ENCODE data around the gene MECP2.

The MECP2 gene

GRCh38 chrX:154116426-154117211 lies 19.1 kb upstream of the MECP2 start:
- TF ChIP-seq SPI1 (IDR thresholded peaks at IDR 0.05; ENCODE audit: low read depth, low read length), result no peak
- FAIRE-seq (no peak), DNase-seq (ENCODE audit: insufficient read length, low spot score) (no peak)

DNA sequence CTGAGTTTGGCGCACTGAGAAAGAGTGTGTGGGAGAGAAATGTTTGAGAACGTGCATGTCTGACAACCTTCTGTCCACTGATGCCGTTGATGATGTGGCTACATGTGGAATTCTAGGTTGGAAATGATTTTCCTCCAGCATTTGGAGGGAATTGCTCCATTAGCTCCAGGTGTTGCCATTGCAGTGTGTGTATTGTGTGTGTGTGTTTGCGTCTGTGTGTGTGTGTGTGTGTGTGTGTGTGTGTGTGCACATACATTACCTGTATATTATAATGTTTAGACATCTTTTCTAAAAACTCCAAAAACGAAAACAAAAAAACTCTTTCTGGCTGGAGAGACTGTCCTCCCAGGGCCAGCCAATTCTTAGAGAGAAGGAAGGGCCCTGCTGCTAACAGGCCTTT lies 18.2 kb upstream of the MECP2 start:
- DNase-seq (ENCODE audit: insufficient read length, low spot score) (no peak), FAIRE-seq (no peak)
- TF ChIP-seq TAF1 (IDR thresholded peaks at IDR 0.05; ENCODE audit: low read depth, low read length) (no peak), POU2F2 (IDR thresholded peaks at IDR 0.05; ENCODE audit: low read depth, low read length) (no peak)

DNA sequence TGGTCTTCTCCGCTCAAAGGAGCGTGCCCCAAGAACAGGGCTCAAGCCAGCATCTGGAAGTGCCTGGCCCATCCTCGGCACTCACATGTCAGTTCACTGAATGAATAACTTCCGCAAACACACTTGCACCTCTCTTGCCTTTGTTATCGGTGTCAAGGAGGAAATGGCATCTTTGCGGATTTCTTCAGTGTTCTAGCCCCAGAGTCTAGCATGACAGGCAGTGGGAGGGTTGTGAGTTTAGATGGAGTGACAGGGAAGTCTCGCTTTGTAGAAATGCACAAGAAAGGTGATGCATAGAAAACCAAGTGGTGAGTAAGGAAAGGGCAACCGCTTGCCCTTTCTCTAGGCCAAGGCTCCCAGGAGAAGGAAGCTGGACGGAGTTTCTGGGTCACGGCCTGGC lies 17.6 kb upstream of the MECP2 start:
- TF ChIP-seq POLR2A (IDR thresholded peaks at IDR 0.05; ENCODE audit: low read depth, low read length), result no peak
- TF ChIP-seq PAX5 (IDR thresholded peaks at IDR 0.05; ENCODE audit: insufficient read depth, low read length, severe bottlenecking), result no peak
- TF ChIP-seq TAF1 (IDR thresholded peaks at IDR 0.05; ENCODE audit: low read depth, low read length), result no peak
- TF ChIP-seq POU2F2 (IDR thresholded peaks at IDR 0.05; ENCODE audit: low read depth, low read length), result no peak
- TF ChIP-seq SPI1 (IDR thresholded peaks at IDR 0.05; ENCODE audit: low read depth, low read length), result no peak
- TF ChIP-seq POLR2AphosphoS5 (IDR thresholded peaks at IDR 0.05; ENCODE audit: low read depth, low read length), result no peak
- FAIRE-seq, result no peak
- DNase-seq (ENCODE audit: insufficient read length, low spot score), result no peak

- no peak for TF ChIP-seq SPI1 (IDR thresholded peaks at IDR 0.05; ENCODE audit: low read depth, low read length)
- no peak for TF ChIP-seq POLR2A (IDR thresholded peaks at IDR 0.05; ENCODE audit: low read depth, low read length)
- no peak for TF ChIP-seq POLR2AphosphoS5 (IDR thresholded peaks at IDR 0.05; ENCODE audit: low read depth, low read length)
- no peak for TF ChIP-seq TAF1 (IDR thresholded peaks at IDR 0.05; ENCODE audit: low read depth, low read length)
- no peak for TF ChIP-seq POU2F2 (IDR thresholded peaks at IDR 0.05; ENCODE audit: low read depth, low read length)
- no peak for TF ChIP-seq PAX5 (IDR thresholded peaks at IDR 0.05; ENCODE audit: insufficient read depth, low read length, severe bottlenecking)
- FAIRE-seq, result no peak
- no peak for DNase-seq (ENCODE audit: insufficient read length, low spot score)
Measured at GRCh38 chrX:154114652-154115051, 17.1 kb upstream of the MECP2 start.

DNA sequence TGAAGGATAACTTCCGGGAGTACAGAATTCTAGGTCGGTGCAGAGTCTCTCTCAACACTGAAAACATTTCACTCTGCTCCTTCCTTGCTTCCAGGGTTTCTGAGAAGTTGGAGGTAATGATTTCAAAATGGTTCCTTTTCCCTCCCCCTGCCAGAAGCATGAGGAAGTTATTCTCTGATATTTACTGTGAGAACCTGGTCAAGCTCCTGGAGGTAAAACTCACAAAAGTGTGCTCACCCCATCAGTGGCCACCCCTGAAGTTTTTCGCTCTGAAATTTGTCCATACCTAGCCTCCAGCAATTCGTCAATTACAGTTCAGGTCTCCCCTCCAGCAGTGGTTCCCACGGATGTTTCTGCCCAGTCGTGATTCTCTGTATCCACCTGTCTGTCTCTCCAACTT lies 16.2 kb upstream of the MECP2 start:
- DNase-seq (ENCODE audit: insufficient read length, low spot score) (no peak), FAIRE-seq (no peak)
- TF ChIP-seq POLR2AphosphoS5 (IDR thresholded peaks at IDR 0.05; ENCODE audit: low read depth, low read length), result no peak
- TF ChIP-seq TAF1 (IDR thresholded peaks at IDR 0.05; ENCODE audit: low read depth, low read length), result no peak
- TF ChIP-seq POU2F2 (IDR thresholded peaks at IDR 0.05; ENCODE audit: low read depth, low read length), result no peak
- TF ChIP-seq POLR2A (IDR thresholded peaks at IDR 0.05; ENCODE audit: low read depth, low read length), result no peak
- no peak for TF ChIP-seq PAX5 (IDR thresholded peaks at IDR 0.05; ENCODE audit: insufficient read depth, low read length, severe bottlenecking)
- TF ChIP-seq SPI1 (IDR thresholded peaks at IDR 0.05; ENCODE audit: low read depth, low read length), result no peak

DNA sequence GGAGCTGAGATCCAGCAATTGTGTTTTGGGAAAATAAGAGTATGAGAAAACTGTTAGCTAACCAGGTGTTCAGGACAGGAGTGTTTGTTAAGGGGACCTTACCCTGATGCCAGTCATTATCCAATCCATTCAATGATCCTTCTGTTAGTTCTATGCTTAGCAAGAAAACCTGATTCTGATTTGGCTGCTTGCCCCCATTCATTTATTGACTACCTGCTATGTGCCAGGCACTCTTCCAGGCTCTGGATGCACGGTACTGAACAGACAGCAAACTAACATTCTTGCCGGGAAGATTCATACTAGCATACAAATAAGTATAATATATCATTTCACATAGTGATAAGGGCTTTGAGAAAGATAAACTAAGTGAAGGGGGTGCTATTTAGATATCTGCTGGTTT lies 1.0 kb upstream of the MECP2 start:
- DNase-seq (ENCODE audit: insufficient read length, low spot score) (no peak), FAIRE-seq (no peak)
- TF ChIP-seq TAF1 (IDR thresholded peaks at IDR 0.05; ENCODE audit: low read depth, low read length) (no peak), POLR2A (IDR thresholded peaks at IDR 0.05; ENCODE audit: low read depth, low read length) (no peak), POU2F2 (IDR thresholded peaks at IDR 0.05; ENCODE audit: low read depth, low read length) (no peak), SPI1 (IDR thresholded peaks at IDR 0.05; ENCODE audit: low read depth, low read length) (no peak), PAX5 (IDR thresholded peaks at IDR 0.05; ENCODE audit: insufficient read depth, low read length, severe bottlenecking) (no peak), POLR2AphosphoS5 (IDR thresholded peaks at IDR 0.05; ENCODE audit: low read depth, low read length) (no peak)

GRCh38 chrX:154097003-154097588 lies 421 bp downstream of the MECP2 start:
- peak; percentile 35 for FAIRE-seq
- DNase-seq (ENCODE audit: insufficient read length, low spot score), result peak; percentile 46

GRCh38 chrX:154096140-154097002 lies 1.1 kb downstream of the MECP2 start:
- DNase-seq (ENCODE audit: insufficient read length, low spot score) (no peak), FAIRE-seq (peak; percentile 50)
- TF ChIP-seq POU2F2 (IDR thresholded peaks at IDR 0.05; ENCODE audit: low read depth, low read length), result no peak
- no peak for TF ChIP-seq POLR2A (IDR thresholded peaks at IDR 0.05; ENCODE audit: low read depth, low read length)
- TF ChIP-seq TAF1 (IDR thresholded peaks at IDR 0.05; ENCODE audit: low read depth, low read length), result no peak
- TF ChIP-seq SPI1 (IDR thresholded peaks at IDR 0.05; ENCODE audit: low read depth, low read length), result no peak

More at GRCh38 chrX:154097003-154097588, 421 bp downstream of the MECP2 start:
- TF ChIP-seq POLR2AphosphoS5 (IDR thresholded peaks at IDR 0.05; ENCODE audit: low read depth, low read length), result no peak
- no peak for TF ChIP-seq TAF1 (IDR thresholded peaks at IDR 0.05; ENCODE audit: low read depth, low read length)
- TF ChIP-seq POU2F2 (IDR thresholded peaks at IDR 0.05; ENCODE audit: low read depth, low read length), result no peak
- no peak for TF ChIP-seq POLR2A (IDR thresholded peaks at IDR 0.05; ENCODE audit: low read depth, low read length)
- no peak for TF ChIP-seq PAX5 (IDR thresholded peaks at IDR 0.05; ENCODE audit: insufficient read depth, low read length, severe bottlenecking)

DNA sequence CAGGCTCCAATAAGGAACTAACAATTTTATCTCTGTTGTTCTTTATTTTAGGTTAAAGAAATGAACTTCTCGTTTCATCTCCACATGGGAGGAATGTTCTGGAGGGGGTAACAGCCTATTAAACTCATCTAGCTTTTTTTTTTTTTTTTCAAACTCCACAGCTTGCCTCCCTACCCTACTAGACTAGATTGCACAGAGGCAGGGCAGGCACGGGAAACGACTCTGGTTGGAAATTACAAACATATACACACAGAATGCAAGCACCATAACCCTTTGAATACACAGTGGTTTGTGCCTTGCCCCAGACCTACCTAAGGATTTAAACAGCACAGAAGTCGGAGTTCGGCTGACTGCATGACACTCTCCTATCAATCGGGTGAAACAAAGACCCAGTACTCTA lies 2.7 kb downstream of the MECP2 start:
- DNase-seq (ENCODE audit: insufficient read length, low spot score), result no peak
- FAIRE-seq, result no peak
- no peak for TF ChIP-seq POLR2AphosphoS5 (IDR thresholded peaks at IDR 0.05; ENCODE audit: low read depth, low read length)
- no peak for TF ChIP-seq TAF1 (IDR thresholded peaks at IDR 0.05; ENCODE audit: low read depth, low read length)
- no peak for TF ChIP-seq POU2F2 (IDR thresholded peaks at IDR 0.05; ENCODE audit: low read depth, low read length)
- no peak for TF ChIP-seq SPI1 (IDR thresholded peaks at IDR 0.05; ENCODE audit: low read depth, low read length)
- TF ChIP-seq POLR2A (IDR thresholded peaks at IDR 0.05; ENCODE audit: low read depth, low read length), result no peak
- TF ChIP-seq PAX5 (IDR thresholded peaks at IDR 0.05; ENCODE audit: insufficient read depth, low read length, severe bottlenecking), result no peak
